Germinal center (tissue), 1 donor: ENCODE measurements around the gene NFKB1.

Experiments
- DNase-seq: peaks from one replicate; pipeline ENCODE4 v3.0.0; 2012; ENCODE audit warnings: mixed read lengths, low spot score

Gene NFKB1

GRCh38 chr4:102533348-102533747 is 32.2 kb downstream of the NFKB1 start:
- no peak for DNase-seq

GRCh38 chr4:102533904-102534303 is 32.7 kb downstream of the NFKB1 start:
- DNase-seq: no peak

- no peak for DNase-seq
Measured at GRCh38 chr4:102534845-102535244, 33.7 kb downstream of the NFKB1 start.

GRCh38 chr4:102535398-102536082 is 34.4 kb downstream of the NFKB1 start:
- no peak for DNase-seq

- DNase-seq: no peak
Measured at GRCh38 chr4:102536768-102537167, 35.6 kb downstream of the NFKB1 start.

GRCh38 chr4:102537269-102537668 is 36.1 kb downstream of the NFKB1 start:
- DNase-seq: no peak

GRCh38 chr4:102541697-102542096 is 40.5 kb downstream of the NFKB1 start:
- DNase-seq: no peak

GRCh38 chr4:102543030-102543928 is 42.1 kb downstream of the NFKB1 start:
- no peak for DNase-seq

GRCh38 chr4:102546635-102547034 is 45.5 kb downstream of the NFKB1 start:
- peak; percentile 13 for DNase-seq

GRCh38 chr4:102547973-102548372 is 46.8 kb downstream of the NFKB1 start:
- DNase-seq: no peak

GRCh38 chr4:102551958-102552565 is 50.9 kb downstream of the NFKB1 start:
- no peak for DNase-seq

- DNase-seq: no peak
Measured at GRCh38 chr4:102552781-102553180, 51.6 kb downstream of the NFKB1 start.

- no peak for DNase-seq
Measured at GRCh38 chr4:102553982-102554381, 52.8 kb downstream of the NFKB1 start.

GRCh38 chr4:102554482-102554881 is 53.3 kb downstream of the NFKB1 start:
- no peak for DNase-seq

GRCh38 chr4:102554992-102555391 is 53.8 kb downstream of the NFKB1 start:
- DNase-seq: no peak

GRCh38 chr4:102557636-102558035 is 56.5 kb downstream of the NFKB1 start:
- DNase-seq: no peak

- no peak for DNase-seq
Measured at GRCh38 chr4:102560115-102560514, 59.0 kb downstream of the NFKB1 start.

GRCh38 chr4:102560571-102561341 is 59.6 kb downstream of the NFKB1 start:
- DNase-seq: no peak

GRCh38 chr4:102563000-102563399 is 61.8 kb downstream of the NFKB1 start:
- no peak for DNase-seq

GRCh38 chr4:102564399-102565059 is 63.4 kb downstream of the NFKB1 start:
- DNase-seq: peak; percentile 47

- no peak for DNase-seq
Measured at GRCh38 chr4:102565696-102566095, 64.5 kb downstream of the NFKB1 start.

GRCh38 chr4:102566426-102566825 is 65.3 kb downstream of the NFKB1 start:
- no peak for DNase-seq
